ENCODE results near the gene CRELD2. TPM values are rescaled to one million over a fixed set of nuclear protein-coding genes. Genes with fewer than 3 reads are reported as not detected.

CRELD2 gene
- total and polyA plus RNA-seq, 2 of the 13 experiments (the other 11 are each of a cell fraction or from before 2014, with no cell fraction given), result 17.2 to 44.7 TPM

- no peak for TF ChIP-seq MNT (IDR thresholded peaks at IDR 0.05)
- 0 out of 2 replicates have a peak, but pooled peaks have one; percentile 61 for TF ChIP-seq MYPOP (CRISPR knock-in tag; IDR thresholded peaks at IDR 0.05)
- no peak for TF ChIP-seq SIX4 (CRISPR knock-in tag; IDR thresholded peaks at IDR 0.05)
- TF ChIP-seq POLR2G (IDR thresholded peaks at IDR 0.05; ENCODE audit: low read depth, low read length), result 0 out of 2 replicates have a peak, but pooled peaks have one; percentile 29
- TF ChIP-seq TBX2 (CRISPR knock-in tag; IDR thresholded peaks at IDR 0.05; ENCODE audit: borderline replicate concordance), result peak; percentile 32; the same call in 1 of the 2 replicates
- TF ChIP-seq SRY (CRISPR knock-in tag; IDR thresholded peaks at IDR 0.05), result no peak
- TF ChIP-seq RXRB (CRISPR knock-in tag; IDR thresholded peaks at IDR 0.05; ENCODE audit: borderline replicate concordance), result no peak
- no peak for TF ChIP-seq ZBTB21 (CRISPR knock-in tag; IDR thresholded peaks at IDR 0.05)
- TF ChIP-seq PTBP1 (IDR thresholded peaks at IDR 0.05; ENCODE audit: low read depth, low read length, poor library complexity, severe bottlenecking), result no peak
- no peak for TF ChIP-seq KLF16 (CRISPR knock-in tag; IDR thresholded peaks at IDR 0.05)
- TF ChIP-seq YEATS2 (CRISPR knock-in tag; IDR thresholded peaks at IDR 0.05; ENCODE audit: borderline replicate concordance), result 0 out of 2 replicates have a peak, but pooled peaks have one; percentile 36
- TF ChIP-seq ZNF292 (CRISPR knock-in tag; IDR thresholded peaks at IDR 0.05; ENCODE audit: borderline replicate concordance, low read depth), result peak; percentile 29; the same call in 1 of the 2 replicates
- no peak for TF ChIP-seq PRMT3 (CRISPR knock-in tag; IDR thresholded peaks at IDR 0.05; ENCODE audit: borderline replicate concordance, low read depth)
- TF ChIP-seq MEIS2 (CRISPR knock-in tag; IDR thresholded peaks at IDR 0.05), result no peak
- TF ChIP-seq ZNF468 (CRISPR knock-in tag; IDR thresholded peaks at IDR 0.05), result peak; percentile 33; the same call in 1 of the 2 replicates
- peak; percentile 45; the same call in 1 of the 2 replicates for TF ChIP-seq CREB1 (IDR thresholded peaks at IDR 0.05)
- no peak for TF ChIP-seq CREB1 (CRISPR knock-in tag; IDR thresholded peaks at IDR 0.05)
- TF ChIP-seq RXRA (CRISPR knock-in tag; IDR thresholded peaks at IDR 0.05), result peak; percentile 26; the same call in 1 of the 2 replicates
- TF ChIP-seq ZNF207 (IDR thresholded peaks at IDR 0.05; ENCODE audit: borderline replicate concordance), result no peak
- no peak for TF ChIP-seq RBAK (CRISPR knock-in tag; IDR thresholded peaks at IDR 0.05)
- TF ChIP-seq MYC (CRISPR knock-in tag; IDR thresholded peaks at IDR 0.05; ENCODE audit: borderline replicate concordance), result peak; percentile 44; the same call in 1 of the 2 replicates
- TF ChIP-seq ZNF770 (CRISPR knock-in tag; IDR thresholded peaks at IDR 0.05), result peak; percentile 80
- TF ChIP-seq BHLHE40 (IDR thresholded peaks at IDR 0.05; ENCODE audit: low read length), result no peak
- no peak for TF ChIP-seq ZMYM3 (CRISPR knock-in tag; IDR thresholded peaks at IDR 0.05)
- TF ChIP-seq MAZ (IDR thresholded peaks at IDR 0.05; ENCODE audit: borderline replicate concordance, low read depth, low read length), result no peak
- TF ChIP-seq MAZ (CRISPR knock-in tag; IDR thresholded peaks at IDR 0.05; ENCODE audit: low read depth), result 0 out of 2 replicates have a peak, but pooled peaks have one; percentile 22
- no peak for TF ChIP-seq CAMTA2 (CRISPR knock-in tag; IDR thresholded peaks at IDR 0.05; ENCODE audit: borderline replicate concordance)
Measured at GRCh38 chr22:49951000-49951677, 32.7 kb downstream of the CRELD2 start (continued).

Measured in HepG2 (cell line).